ENCODE data around the gene DOP1B.

Gene DOP1B

DNA sequence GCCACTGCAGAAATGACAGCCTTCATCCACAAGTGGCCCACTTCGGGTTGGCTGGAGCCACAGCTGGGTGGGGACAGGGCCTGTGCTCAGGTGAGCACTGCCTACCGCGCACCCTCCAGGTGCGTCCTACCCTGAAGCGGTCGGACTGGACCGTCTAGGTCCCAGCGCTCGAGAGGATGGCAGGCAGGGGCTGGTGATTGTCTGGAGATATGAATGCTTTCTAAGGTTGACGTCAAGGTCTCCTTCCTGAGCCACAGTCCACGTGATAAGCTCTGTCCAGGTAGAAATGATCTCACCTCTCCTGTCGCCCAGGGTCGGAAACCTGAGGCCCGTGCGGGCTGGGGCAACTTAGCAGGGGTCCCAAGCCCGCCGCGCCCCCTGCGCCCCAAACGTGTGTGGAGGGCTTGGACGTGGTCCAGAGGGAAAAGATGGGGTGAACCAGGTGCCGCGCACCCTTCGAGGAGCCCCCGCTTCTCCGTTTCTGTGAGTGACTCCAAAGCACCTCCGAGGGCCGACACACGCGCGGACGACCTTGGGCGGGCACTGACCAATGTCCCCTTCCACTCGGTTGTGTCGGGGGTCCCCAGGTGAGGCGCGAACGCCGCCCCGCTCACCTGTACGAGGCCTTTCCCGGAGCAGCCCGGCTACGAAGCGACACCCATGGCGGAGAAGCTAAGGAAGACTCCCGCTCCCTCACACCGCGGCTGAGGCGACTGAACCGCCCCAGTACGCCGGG is 853 bp upstream of the DOP1B start:
- DNase-seq, result no peak
- H3K4me1 Mint-ChIP-seq, result peaks cover 20% of the 10 kb centered on the region
- H3K4me3 Mint-ChIP-seq, result peak overlapping the region; percentile 77
- ATAC-seq, result no peak
- no peaks in the 10 kb centered on the region for H3K9me3 Mint-ChIP-seq
- H3K27me3 Mint-ChIP-seq, result no peaks in the 10 kb centered on the region
- H3K27ac Mint-ChIP-seq, result no peak overlapping the region
- H3K36me3 Mint-ChIP-seq (ENCODE audit: low read depth), result peaks cover 3% of the 10 kb centered on the region

GRCh38 chr21:36156339-36156814 is 247 bp upstream of the DOP1B start:
- H3K4me3 Mint-ChIP-seq, result peak overlapping the region; percentile 77
- H3K27me3 Mint-ChIP-seq, result no peaks in the 10 kb centered on the region
- peak; percentile 89 for ATAC-seq
- H3K9me3 Mint-ChIP-seq, result no peaks in the 10 kb centered on the region
- peaks cover 3% of the 10 kb centered on the region for H3K36me3 Mint-ChIP-seq (ENCODE audit: low read depth)
- no peak overlapping the region for H3K27ac Mint-ChIP-seq
- peaks cover 20% of the 10 kb centered on the region for H3K4me1 Mint-ChIP-seq
- peak; percentile 100 for DNase-seq

- no peak for ATAC-seq
Measured at GRCh38 chr21:36159356-36159921, 2.8 kb downstream of the DOP1B start.

GRCh38 chr21:36160850-36161178 is 4.2 kb downstream of the DOP1B start:
- H3K4me1 Mint-ChIP-seq, result peaks cover 21% of the 10 kb centered on the region
- no peaks in the 10 kb centered on the region for H3K9me3 Mint-ChIP-seq
- ATAC-seq (no peak), DNase-seq (no peak)
- no peak overlapping the region for H3K27ac Mint-ChIP-seq
- H3K36me3 Mint-ChIP-seq (ENCODE audit: low read depth), result peaks cover 6% of the 10 kb centered on the region
- H3K4me3 Mint-ChIP-seq, result no peak overlapping the region
- H3K27me3 Mint-ChIP-seq, result no peaks in the 10 kb centered on the region

More at GRCh38 chr21:36159356-36159921, 2.8 kb downstream of the DOP1B start:
- DNase-seq, result no peak
- Mint-ChIP-seq H3K4me3 (no peak overlapping the region), H3K27me3 (no peaks in the 10 kb centered on the region), H3K9me3 (no peaks in the 10 kb centered on the region), H3K4me1 (peaks cover 24% of the 10 kb centered on the region), H3K36me3 (ENCODE audit: low read depth) (peaks cover 6% of the 10 kb centered on the region), H3K27ac (no peak overlapping the region)

DNA sequence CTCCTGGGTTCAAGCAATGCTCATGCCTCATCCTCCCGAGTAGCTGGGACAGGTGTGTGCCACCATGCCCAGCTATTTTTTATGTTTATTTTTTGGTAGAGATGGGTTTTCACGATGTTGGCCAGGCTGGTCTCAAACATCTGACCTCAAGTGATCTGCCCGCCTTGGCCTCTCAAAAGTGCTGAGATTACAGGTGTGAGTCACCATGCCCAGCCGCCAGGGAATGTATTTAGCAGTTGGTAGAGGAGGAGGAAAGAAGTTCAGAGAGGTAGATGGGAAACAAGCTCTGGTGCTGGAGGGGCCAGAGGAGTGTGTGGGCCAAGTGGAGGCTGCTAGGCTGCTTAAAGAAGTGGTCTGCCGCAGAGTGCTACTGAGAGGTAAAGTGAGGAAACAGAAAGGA is 6.0 kb downstream of the DOP1B start:
- Mint-ChIP-seq H3K27me3 (no peaks in the 10 kb centered on the region), H3K4me3 (no peak overlapping the region), H3K4me1 (peaks cover 17% of the 10 kb centered on the region), H3K9me3 (no peaks in the 10 kb centered on the region), H3K27ac (no peak overlapping the region), H3K36me3 (ENCODE audit: low read depth) (peaks cover 10% of the 10 kb centered on the region)
- ATAC-seq (no peak), DNase-seq (no peak)

DNA sequence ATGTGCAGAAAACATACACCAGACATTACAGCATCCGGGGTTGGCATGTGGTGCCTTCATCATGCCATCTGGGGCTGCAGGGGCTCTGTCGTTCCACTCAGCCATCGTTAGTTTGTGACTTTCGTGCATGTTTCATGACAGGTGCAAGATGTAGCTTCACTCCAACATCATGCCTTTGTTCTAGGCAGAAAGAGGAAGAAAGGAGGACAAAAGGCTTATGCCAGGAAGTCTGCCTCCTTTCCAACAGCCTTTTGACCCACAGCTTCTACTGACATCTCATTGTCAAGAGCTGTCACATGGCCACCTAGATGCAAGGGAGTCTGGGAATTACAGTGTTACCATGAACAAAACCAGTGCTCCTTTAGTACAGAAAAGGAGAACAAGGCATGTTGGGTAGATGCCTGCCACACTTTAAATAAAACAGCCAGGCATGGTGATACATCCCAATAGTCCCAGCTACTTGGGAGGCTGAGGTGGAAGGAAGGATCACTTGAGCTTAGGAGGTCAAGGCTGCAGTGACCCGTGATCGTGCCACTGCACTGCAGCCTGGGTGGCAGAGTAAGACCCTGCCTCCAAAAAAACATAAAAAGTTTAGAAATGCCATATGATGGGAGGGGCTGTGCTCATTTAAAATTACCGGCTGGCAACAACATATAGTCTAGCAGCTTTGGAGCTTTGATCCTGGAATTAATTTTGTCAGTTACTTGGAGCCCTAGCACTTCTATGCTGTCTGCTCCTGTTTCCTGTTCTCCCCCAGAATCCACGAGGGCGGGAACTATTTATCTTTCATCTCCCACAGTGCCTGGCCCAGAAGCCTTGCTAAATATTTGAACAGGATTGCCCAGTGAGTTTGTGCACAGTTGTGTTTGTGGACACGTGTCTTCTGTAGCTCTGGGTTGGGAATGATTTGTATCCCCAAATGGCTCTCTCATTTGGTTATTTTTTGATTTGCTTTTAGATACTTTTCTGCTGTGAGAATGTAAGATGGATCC is 7.4 kb downstream of the DOP1B start:
- DNase-seq (no peak), ATAC-seq (no peak)
- Mint-ChIP-seq H3K36me3 (ENCODE audit: low read depth) (peaks cover 14% of the 10 kb centered on the region), H3K27ac (no peak overlapping the region), H3K4me1 (peaks cover 11% of the 10 kb centered on the region), H3K27me3 (no peaks in the 10 kb centered on the region), H3K4me3 (no peak overlapping the region), H3K9me3 (no peaks in the 10 kb centered on the region)

GRCh38 chr21:36165356-36165755 is 8.7 kb downstream of the DOP1B start:
- no peak overlapping the region for H3K27ac Mint-ChIP-seq
- no peaks in the 10 kb centered on the region for H3K27me3 Mint-ChIP-seq
- no peak for ATAC-seq
- no peak for DNase-seq
- no peak overlapping the region for H3K4me3 Mint-ChIP-seq
- peaks cover 15% of the 10 kb centered on the region for H3K36me3 Mint-ChIP-seq (ENCODE audit: low read depth)
- H3K9me3 Mint-ChIP-seq, result no peaks in the 10 kb centered on the region
- H3K4me1 Mint-ChIP-seq, result peaks cover 8% of the 10 kb centered on the region

DNA sequence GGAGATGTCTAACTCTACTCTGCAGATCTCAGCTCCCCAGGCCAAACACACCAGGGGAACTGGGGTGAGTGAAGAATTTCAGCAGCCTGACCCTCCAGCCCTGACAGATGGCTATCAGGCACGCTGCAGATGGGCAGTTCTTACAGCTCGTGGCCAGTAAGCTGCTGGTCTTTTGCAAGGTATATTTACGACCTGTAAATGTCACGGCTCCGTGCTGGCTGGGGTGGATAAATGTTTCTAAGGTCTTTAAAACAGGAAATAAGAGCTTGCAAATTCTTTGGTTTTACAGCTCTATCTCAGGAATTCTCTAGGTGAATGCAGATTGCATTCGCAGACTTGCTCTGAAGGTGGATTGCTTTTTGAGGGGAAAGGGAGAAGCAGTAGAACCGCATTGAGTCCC is 10.1 kb downstream of the DOP1B start:
- H3K36me3 Mint-ChIP-seq (ENCODE audit: low read depth), result peaks cover 17% of the 10 kb centered on the region
- ATAC-seq (no peak), DNase-seq (no peak)
- H3K27ac Mint-ChIP-seq, result no peak overlapping the region
- H3K9me3 Mint-ChIP-seq, result no peaks in the 10 kb centered on the region
- H3K4me3 Mint-ChIP-seq, result no peak overlapping the region
- peaks cover 9% of the 10 kb centered on the region for H3K4me1 Mint-ChIP-seq
- no peaks in the 10 kb centered on the region for H3K27me3 Mint-ChIP-seq

- H3K4me1 Mint-ChIP-seq, result peaks cover 11% of the 10 kb centered on the region
- H3K27me3 Mint-ChIP-seq, result no peaks in the 10 kb centered on the region
- H3K36me3 Mint-ChIP-seq (ENCODE audit: low read depth), result peaks cover 19% of the 10 kb centered on the region
- H3K4me3 Mint-ChIP-seq, result no peak overlapping the region
- no peak overlapping the region for H3K27ac Mint-ChIP-seq
- ATAC-seq (no peak), DNase-seq (no peak)
- H3K9me3 Mint-ChIP-seq, result no peaks in the 10 kb centered on the region
Measured at GRCh38 chr21:36167541-36167940, 10.9 kb downstream of the DOP1B start.

- Mint-ChIP-seq H3K4me3 (no peak overlapping the region), H3K9me3 (no peaks in the 10 kb centered on the region), H3K27me3 (no peaks in the 10 kb centered on the region), H3K27ac (no peak overlapping the region), H3K36me3 (ENCODE audit: low read depth) (peaks cover 16% of the 10 kb centered on the region), H3K4me1 (peaks cover 11% of the 10 kb centered on the region)
- DNase-seq (peak; percentile 10), ATAC-seq (no peak)
Measured at GRCh38 chr21:36169470-36170128, 13.0 kb downstream of the DOP1B start.

GRCh38 chr21:36170823-36171222 is 14.2 kb downstream of the DOP1B start:
- peaks cover 15% of the 10 kb centered on the region for H3K4me1 Mint-ChIP-seq
- no peak overlapping the region for H3K27ac Mint-ChIP-seq
- H3K4me3 Mint-ChIP-seq, result no peak overlapping the region
- peaks cover 16% of the 10 kb centered on the region for H3K36me3 Mint-ChIP-seq (ENCODE audit: low read depth)
- DNase-seq (no peak), ATAC-seq (no peak)
- no peaks in the 10 kb centered on the region for H3K9me3 Mint-ChIP-seq
- H3K27me3 Mint-ChIP-seq, result no peaks in the 10 kb centered on the region

GRCh38 chr21:36171336-36171735 is 14.7 kb downstream of the DOP1B start:
- Mint-ChIP-seq H3K4me1 (peaks cover 15% of the 10 kb centered on the region), H3K27me3 (no peaks in the 10 kb centered on the region), H3K9me3 (no peaks in the 10 kb centered on the region), H3K36me3 (ENCODE audit: low read depth) (peaks cover 15% of the 10 kb centered on the region), H3K27ac (no peak overlapping the region), H3K4me3 (no peak overlapping the region)
- DNase-seq (no peak), ATAC-seq (no peak)

DNA sequence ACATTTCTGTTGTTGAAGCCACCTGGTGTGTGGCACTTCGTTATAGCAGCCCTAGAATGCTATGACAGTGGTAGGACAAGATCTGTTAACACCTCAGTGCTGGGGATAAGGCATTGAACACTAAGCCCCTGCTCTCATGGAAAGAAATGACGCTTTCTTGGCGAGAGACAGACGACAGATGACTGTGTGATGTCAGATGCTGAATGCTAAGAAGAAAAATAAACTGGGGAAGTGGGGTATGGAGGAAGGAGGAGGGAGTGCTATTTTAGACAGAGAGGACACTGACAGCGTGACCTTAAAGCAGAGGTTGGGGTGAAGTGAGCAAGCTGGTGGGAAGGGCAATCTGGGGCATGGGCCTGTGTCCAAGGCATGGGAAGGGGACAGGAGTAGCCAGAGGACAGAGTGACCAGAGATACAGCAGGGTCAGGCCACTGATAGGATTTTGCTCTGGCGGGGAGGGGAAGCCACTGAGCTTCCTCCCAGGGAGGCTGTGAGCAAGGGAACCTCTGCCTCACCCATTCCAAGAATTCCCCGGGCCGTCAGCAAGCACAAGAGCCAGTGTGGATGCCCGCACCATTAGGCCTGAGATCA is 15.2 kb downstream of the DOP1B start:
- Mint-ChIP-seq H3K9me3 (no peaks in the 10 kb centered on the region), H3K36me3 (ENCODE audit: low read depth) (peaks cover 12% of the 10 kb centered on the region), H3K4me3 (no peak overlapping the region), H3K27ac (peak overlapping the region; percentile 16), H3K4me1 (peaks cover 15% of the 10 kb centered on the region), H3K27me3 (no peaks in the 10 kb centered on the region)
- DNase-seq (no peak), ATAC-seq (no peak)

- DNase-seq (no peak), ATAC-seq (no peak)
- peaks cover 15% of the 10 kb centered on the region for H3K4me1 Mint-ChIP-seq
- H3K27me3 Mint-ChIP-seq, result no peaks in the 10 kb centered on the region
- H3K4me3 Mint-ChIP-seq, result no peak overlapping the region
- no peaks in the 10 kb centered on the region for H3K9me3 Mint-ChIP-seq
- H3K36me3 Mint-ChIP-seq (ENCODE audit: low read depth), result peaks cover 9% of the 10 kb centered on the region
- H3K27ac Mint-ChIP-seq, result peak overlapping the region; percentile 49
Measured at GRCh38 chr21:36174780-36175179, 18.2 kb downstream of the DOP1B start.
